GM21576 (cell line): ENCODE measurements around the gene C17orf50.

Experiments used
- ATAC-seq: cut with Tn5 transposase; IDR thresholded peaks from one replicate; pipeline ENCODE4 v1.9.1; 2021; ENCODE audit warnings: mild to moderate bottlenecking, moderate library complexity; ENCODE audit not compliant: unreplicated experiment

Gene C17orf50

GRCh38 chr17:35760587-35760986 lies at the start of gene C17orf50:
TSS of gene C17orf50 (plus strand) at chr17:35760887. CDS start at chr17:35760942, 55 bp downstream.
- ATAC-seq = no peak

- no peak for ATAC-seq
Observed at GRCh38 chr17:35710950-35711349, 49.7 kb upstream of the C17orf50 start.

- ATAC-seq = no peak
Observed at GRCh38 chr17:35713069-35713728, 47.5 kb upstream of the C17orf50 start.

- ATAC-seq = no peak
Observed at GRCh38 chr17:35714988-35715387, 45.7 kb upstream of the C17orf50 start.

- no peak for ATAC-seq
Observed at GRCh38 chr17:35715416-35715815, 45.3 kb upstream of the C17orf50 start.

GRCh38 chr17:35716173-35716572 lies 44.5 kb upstream of the C17orf50 start:
- no peak for ATAC-seq

GRCh38 chr17:35716897-35717465 lies 43.7 kb upstream of the C17orf50 start:
- no peak for ATAC-seq

GRCh38 chr17:35717475-35717874 lies 43.2 kb upstream of the C17orf50 start:
- no peak for ATAC-seq

GRCh38 chr17:35723735-35724134 lies 37.0 kb upstream of the C17orf50 start:
- ATAC-seq = no peak

- ATAC-seq = no peak
Observed at GRCh38 chr17:35725058-35725457, 35.6 kb upstream of the C17orf50 start.

GRCh38 chr17:35725802-35726126 lies 34.9 kb upstream of the C17orf50 start:
- no peak for ATAC-seq

GRCh38 chr17:35726127-35726952 lies 34.3 kb upstream of the C17orf50 start:
- no peak for ATAC-seq

GRCh38 chr17:35726953-35727460 lies 33.7 kb upstream of the C17orf50 start:
- ATAC-seq = no peak

- no peak for ATAC-seq
Observed at GRCh38 chr17:35727635-35728034, 33.1 kb upstream of the C17orf50 start.

GRCh38 chr17:35728551-35728950 lies 32.1 kb upstream of the C17orf50 start:
- ATAC-seq = no peak

GRCh38 chr17:35729405-35729833 lies 31.3 kb upstream of the C17orf50 start:
- ATAC-seq = no peak

GRCh38 chr17:35730400-35731005 lies 30.2 kb upstream of the C17orf50 start:
- no peak for ATAC-seq

- no peak for ATAC-seq
Observed at GRCh38 chr17:35731239-35731916, 29.3 kb upstream of the C17orf50 start, which contains the start of gene RASL10B. TSS of gene RASL10B (plus strand) at chr17:35731639. CDS start at chr17:35735185, 3,546 bp downstream.

- no peak for ATAC-seq
Observed at GRCh38 chr17:35731917-35732805, 28.5 kb upstream of the C17orf50 start.

- ATAC-seq = no peak
Observed at GRCh38 chr17:35732806-35733136, 27.9 kb upstream of the C17orf50 start.
